HG03039 (cell line): Measurements from ENCODE around the gene UBR3.
"Not testable (repeated sequence)": the region's sequence is repeated elsewhere in the genome, so short reads cannot be mapped to it uniquely, and the experiment has no call there.

Experiments used
- ATAC-seq: cut with Tn5 transposase; IDR thresholded peaks from one replicate; pipeline ENCODE4 v1.9.1; 2021; ENCODE audit warnings: mild to moderate bottlenecking, moderate library complexity; ENCODE audit not compliant: unreplicated experiment

Gene UBR3

DNA sequence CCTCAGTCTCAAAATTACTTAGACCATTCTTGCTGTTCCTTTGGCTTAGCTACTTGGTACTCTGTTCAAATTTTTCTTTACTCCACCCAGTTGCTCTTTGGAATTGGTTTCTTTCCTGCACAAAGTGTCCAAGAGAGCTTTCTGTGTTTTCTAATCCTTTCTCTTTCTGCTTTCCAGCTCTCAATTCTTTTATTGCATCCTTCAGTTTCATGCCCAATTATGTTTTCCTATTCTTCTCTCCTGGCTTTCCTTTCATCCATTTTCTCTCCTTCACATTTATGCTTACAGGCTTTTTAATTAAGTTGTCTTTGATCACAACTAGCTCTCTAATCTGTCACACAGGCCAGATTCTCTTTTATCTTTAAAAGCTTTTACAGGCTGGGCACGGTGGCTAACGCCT lies 38.2 kb downstream of the UBR3 start:
- ATAC-seq, result no peak

DNA sequence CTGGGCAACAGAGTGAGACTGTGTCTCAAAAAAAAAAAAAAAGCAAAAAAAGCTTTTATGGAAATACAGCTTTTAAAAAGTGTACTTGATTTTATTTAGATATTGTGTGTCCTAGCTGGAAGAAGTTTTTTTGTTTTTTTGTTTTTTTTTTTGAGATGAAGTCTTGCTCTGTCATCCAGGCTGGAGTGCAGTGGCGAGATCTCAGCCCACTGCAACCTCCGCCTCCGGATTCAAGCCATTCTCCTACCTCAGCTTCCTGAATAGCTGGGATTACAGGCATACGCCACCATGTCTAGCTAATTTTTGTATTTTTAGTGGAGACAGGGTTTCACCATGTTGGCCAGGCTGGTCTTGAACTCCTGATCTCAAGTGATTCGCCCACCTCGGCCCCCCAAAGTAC lies 39.0 kb downstream of the UBR3 start:
- not testable (repeated sequence) for ATAC-seq

DNA sequence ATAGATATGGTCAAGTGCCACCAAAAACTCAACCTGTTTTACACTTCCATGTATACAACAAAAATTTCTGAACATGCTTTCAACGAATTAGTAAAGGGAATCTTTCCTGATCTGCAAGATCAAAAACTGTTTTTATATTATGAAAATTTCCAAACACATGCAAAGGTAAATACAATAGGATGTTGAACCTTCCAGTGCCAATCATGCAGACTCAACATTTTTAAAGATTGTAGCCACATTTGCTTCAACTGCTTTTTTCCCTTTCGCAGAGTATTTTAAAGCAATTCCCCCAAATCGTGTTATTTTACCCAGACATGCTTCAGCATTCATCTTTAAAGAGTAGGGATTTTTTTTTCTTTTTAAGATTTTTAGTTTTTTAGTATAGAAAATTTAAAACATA lies 40.3 kb downstream of the UBR3 start:
- no peak for ATAC-seq

DNA sequence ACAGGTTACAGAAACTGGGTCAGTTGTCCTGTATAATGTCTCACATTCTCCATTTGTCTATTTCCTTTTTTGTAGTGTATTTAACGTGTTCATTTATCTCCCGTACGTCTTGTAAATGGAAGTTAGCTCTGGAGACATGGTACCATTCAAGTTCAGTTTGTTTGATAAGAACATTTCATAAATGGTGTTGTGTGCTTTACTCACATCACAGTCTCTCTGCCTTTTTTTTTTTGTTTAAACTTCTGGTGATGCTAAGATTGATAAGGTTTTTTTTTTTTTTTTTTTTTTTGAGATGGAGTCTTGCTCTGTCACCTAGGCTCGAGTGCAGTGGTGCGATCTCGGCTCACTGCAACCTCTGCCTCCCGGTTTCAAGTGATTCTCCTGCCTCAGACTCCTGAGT lies 41.7 kb downstream of the UBR3 start:
- ATAC-seq, result no peak

DNA sequence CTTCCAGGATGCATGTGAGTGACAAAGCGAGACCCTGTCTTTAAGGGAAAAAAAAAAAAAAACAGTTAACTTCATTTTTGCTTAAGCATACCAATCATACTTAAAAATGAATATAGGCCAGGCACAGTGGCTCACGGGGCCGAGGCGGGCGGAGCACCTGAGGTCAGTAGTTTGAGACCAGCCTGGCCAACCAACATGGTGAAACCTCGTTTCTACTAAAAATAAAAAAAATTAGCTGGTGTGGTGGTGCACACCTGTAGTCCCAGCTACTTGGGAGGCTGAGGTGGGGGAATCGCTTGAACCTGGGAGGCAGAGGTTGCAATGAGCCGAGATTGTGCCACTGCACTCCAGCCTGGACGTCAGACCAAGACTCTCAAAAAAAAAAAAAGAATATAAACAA lies 44.1 kb downstream of the UBR3 start:
- ATAC-seq, result not testable (repeated sequence)

DNA sequence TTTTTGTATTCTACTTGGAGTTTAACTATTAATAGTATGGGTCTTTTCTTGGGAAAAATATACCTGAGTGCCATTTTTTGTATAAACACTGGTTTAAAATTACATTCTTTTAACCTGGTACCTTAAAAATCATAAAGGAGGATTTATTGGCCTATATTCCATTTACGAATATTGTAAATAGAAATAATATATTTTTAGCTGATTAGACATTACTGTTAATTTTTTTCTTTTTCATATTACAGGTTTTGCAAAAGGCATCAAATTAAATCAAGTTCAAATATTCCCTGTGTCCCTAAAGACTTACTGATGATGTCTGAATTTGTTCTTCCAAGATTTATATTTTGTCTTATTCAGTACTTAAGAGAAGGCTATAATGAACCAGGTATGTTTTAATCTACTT lies 44.7 kb downstream of the UBR3 start:
- ATAC-seq, result no peak

DNA sequence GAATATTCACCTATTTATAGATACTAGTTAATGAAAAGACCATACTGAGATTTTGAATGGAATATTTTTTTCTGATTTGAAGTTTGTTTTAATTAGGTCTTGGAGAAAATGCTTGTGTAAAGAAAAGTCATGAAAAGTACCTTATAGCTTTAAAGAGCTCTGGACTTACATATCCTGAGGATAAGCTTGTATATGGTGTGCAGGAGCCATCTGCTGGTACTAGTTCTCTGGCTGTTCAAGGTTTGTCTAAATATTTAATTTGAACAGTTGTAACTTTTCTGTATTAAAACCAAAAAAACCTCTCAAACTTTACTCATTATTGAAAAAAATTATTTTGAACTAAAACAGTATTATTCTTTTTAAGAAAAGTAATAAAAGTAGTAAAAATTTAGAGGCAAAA lies 50.1 kb downstream of the UBR3 start:
- no peak for ATAC-seq

DNA sequence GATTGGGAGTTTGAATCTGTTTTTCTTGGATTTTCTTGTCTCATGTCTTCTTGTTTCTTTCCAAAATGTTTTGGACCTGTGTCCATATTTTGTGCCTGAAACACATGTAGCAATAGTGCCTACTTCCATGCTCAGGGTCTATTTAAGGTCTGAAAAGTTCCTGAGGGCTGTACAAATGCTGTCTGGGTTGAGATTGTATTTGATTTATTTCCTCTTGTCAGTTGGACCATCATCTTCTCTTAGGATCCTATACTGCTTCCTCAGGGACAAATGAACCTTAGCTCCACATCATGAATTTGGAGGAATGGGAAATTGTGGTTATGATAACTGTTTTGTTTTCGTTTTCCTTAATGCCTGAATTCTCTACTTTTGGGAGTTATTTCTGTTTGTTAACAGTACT lies 59.9 kb downstream of the UBR3 start:
- no peak for ATAC-seq

DNA sequence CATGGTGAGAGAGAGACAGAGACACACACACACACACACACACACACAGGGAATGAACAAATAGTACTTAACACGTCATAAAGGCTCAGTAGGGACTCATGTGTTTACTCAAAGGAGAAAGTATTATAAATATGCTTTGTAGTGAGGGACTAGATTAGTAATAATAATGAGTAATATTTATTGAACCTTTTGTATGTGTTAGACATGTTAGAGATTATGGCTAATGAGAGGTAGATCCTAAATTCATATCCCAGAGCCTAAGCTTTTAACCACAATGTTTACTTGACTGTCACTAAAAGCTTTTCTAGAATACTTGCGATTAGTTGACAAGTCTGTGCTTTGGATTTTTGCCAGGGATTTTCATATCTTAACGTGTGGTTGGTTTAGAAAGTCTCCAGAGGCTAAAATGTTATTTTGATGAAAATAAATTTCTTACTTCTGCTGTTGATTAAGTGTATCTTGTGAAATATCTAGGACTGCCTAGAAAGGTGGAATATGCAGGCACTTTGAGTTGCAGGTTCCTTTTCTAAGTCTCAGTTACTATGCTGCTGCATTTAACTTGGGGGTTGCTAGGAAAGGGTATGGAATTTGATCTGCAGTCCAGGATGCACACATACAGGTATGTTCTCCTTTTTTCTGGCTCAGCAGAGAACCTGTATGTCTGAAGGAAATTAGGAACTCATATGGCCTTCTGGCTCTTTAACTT lies 64.5 kb downstream of the UBR3 start:
- no peak for ATAC-seq

DNA sequence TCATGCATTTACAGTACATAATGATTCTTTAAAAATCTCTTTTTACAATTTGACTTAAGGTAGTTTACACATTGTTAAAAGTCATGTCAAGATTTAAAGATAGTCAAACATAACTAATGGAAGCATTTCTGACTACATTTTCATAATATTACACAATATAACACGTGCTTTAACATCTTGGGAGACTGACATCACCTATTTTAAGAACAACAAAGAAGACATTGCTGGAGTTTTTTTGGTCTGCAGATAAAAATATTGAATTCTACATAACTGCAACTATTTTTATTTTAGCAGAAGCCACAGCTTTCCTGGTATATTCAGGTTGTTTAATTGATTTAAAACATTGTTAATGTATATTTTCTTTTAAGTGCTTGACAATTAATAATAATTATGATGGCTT lies 65.7 kb downstream of the UBR3 start:
- no peak for ATAC-seq

DNA sequence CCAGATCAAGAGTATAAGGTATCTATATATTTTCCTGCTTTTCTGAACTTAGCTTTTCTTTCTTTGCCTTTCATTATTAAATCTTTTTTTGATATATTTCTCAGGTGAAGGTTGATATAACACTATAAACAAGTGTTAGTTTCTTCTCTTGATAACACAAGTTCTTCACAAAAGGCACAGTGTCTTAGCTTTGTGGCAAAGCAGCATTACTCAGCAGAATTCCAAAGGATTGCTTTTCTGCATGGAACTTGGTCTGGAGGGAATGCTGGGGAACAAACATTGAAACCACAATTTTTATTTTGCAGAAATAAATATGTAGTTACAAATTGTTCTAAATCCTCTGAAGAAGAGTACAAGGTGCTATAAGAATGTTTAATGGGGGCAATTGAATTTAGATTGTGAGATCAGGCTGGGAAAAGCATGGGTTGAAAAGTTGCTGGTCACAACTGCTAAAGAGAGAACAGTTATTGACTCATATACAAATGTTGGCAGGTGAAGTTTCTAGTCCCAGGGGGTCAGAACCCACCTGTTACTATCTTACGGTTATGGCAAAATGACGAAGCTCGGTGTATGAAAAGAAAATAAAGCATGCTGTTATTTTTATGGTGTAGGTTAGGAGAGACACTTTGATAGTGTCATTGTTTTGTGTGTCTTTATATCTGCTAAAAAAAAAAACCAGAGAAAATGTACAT lies 68.2 kb downstream of the UBR3 start:
- no peak for ATAC-seq

DNA sequence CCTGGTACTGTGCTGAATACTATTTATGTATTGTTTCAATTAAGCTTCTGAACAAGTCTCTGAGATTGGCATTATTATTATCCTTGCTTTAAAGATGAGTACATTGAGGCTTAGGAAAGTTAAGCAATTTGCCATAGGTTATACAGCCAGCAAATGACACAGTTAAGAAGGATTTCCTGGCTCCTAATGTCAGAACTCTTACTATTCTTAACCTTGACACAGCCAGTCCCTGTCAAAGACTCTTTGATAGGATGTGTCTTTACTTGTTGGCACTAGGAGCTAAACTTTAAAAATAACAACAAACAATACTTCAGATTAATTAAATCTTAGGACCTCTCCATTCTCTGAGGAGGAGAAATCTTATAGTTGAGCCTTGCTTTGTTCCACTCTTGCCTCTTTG lies 70.6 kb downstream of the UBR3 start:
- ATAC-seq, result no peak

DNA sequence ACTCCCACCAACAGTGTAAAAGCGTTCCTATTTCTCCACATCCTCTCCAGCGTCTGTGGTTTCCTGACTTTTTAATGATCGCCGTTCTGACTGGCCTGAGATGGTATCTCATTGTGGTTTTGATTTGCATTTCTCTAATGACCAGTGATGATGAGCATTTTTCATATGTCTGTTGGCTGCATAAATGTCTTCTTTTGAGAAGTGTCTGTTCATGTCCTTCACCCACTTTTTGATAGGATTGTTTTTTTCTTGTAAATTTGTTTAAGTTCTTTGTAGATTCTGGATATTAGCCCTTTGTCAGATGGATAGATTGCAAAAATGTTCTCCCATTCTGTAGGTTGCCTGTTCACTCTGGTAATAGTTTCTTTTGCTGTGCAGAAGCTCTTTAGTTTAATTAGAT lies 72.8 kb downstream of the UBR3 start:
- ATAC-seq, result not testable (repeated sequence)

DNA sequence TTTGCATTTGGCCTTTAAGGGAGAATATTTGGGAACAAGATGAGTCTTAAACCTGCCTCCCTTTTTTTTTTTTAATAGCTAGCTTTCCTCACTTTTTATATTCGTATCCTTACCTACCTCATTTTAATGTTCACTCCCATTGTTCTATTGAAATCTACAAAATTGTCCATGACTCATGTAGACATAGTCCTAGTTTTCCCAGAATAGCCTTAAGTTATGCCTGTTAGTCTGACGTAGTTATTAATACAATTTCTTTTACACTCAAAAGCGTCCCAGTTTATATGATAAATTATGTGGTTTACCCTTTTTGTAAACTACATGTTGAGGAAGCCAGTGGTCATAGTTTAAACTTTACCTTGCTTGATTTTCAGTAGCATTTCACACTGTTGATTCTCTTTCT lies 73.4 kb downstream of the UBR3 start:
- no peak for ATAC-seq

DNA sequence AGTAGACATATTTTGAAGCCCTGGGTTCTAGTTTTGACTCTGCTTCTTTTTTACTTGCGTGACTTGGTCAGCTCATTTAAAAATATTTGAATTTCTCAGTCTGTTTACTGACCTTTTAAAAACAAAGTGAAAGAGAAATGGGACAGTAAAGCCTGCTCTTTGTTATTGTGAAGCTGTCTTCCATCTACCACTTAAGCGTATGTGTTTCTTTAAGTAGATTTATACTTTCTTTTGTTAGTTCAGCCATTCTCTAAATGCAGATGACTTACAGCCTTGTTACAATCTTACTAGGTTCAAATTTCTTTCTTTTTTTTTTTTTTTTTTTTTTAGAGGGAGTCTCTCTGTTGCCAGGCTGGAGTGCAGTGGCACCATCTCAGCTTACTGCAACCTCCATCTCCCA lies 79.5 kb downstream of the UBR3 start:
- no peak for ATAC-seq

DNA sequence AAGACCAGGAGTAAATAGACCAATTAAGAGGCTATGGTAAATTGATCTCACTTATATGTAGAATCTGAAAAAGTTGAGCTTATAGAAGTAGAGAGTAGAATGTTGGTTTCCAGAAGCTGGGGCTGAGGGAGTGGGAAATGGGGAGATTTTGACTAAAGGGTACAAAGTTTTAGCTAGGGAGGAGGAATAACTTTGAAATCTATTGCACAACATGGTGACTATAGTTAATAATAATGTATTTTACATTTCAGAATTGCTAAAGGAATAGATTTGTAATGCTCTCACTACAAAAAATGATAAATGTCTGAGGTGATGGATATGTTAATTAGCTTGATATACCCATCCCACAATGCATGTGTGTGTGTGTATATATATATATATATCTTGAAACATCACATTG lies 82.1 kb downstream of the UBR3 start:
- no peak for ATAC-seq

DNA sequence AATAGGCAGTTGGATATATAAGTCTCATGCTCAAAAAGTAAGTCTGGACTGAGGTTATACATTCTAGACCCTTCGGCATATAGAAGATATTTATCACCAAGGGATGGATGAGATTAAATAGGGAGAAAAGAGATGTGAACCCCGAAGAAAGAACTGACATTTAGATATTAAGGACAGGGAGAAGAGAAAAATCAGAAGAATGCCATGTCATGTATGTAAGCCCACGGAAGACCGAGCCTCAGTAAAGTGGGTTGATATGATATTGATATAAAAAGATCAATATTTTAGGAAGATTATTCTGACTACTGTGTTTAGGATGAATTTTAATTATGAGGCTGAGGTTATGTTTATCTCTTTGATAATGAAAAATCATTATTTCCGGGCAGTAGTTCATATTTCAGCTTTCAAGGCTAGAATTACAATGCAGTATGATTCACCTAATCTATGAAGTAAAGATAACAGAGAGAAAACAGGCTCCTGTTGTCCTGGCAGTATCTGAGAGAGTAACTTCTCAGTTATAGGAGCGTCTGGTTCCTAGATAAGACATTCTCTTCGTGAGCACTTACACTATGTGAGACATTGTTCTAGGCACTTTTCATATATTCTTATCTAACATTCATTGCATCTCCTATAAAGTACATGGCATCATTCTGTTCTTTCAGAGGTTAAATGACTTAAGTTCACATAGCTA lies 83.0 kb downstream of the UBR3 start:
- no peak for ATAC-seq

DNA sequence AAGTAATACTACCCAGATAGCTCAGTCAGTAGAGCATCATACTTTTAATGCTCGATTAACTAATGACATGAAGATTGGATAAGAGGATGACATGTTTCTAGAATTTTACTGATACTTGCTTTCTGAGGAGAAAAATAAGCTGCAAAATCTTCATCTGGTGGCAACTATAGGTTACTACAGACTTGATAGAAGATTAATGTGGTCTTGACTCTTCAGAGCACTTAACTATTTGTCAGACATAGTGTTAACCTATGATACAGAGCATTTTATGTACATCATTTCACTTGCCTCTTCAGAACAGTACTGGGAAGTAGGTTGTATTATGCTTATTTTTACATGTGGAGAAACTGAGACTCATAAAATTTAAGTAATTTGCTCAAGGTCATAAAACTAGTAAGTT lies 83.9 kb downstream of the UBR3 start:
- no peak for ATAC-seq

DNA sequence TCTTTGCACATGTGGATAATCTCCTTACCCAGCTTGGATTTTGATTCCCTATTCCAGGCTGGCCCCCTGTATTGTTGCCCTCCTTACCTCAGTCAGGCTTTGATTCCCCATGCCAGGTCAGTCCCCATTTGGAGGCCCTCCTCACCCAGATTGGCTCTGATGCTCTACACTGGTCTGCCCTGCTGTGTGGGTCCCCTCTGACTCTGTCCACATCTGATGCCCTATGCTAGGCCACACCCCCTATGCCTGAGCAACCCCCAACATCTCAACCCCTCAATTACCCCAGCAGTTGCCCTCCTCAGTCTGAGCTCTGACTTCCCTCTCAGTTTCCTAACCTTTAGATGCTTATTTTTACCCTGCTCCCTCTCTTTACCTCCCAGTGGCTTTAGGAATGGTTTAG lies 89.4 kb downstream of the UBR3 start:
- no peak for ATAC-seq

DNA sequence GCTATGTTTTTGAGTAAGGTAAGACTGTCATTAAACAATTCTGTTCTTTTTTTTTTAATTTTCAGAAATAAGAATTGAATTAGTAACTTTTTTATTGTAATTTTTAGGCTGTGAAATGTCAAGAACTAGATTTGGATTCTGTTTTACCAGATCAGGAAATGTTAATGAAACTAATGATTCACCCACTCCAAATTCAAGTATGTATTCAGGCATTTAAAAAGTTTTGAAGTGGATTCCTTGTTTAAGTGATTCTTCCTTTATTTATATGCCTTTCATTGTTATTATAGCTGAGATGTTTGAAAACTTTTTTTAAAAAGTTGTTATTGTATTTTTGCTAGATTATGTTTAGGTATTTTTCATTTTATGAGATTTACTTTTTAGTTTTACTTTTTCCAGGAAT lies 96.7 kb downstream of the UBR3 start:
- no peak for ATAC-seq

DNA sequence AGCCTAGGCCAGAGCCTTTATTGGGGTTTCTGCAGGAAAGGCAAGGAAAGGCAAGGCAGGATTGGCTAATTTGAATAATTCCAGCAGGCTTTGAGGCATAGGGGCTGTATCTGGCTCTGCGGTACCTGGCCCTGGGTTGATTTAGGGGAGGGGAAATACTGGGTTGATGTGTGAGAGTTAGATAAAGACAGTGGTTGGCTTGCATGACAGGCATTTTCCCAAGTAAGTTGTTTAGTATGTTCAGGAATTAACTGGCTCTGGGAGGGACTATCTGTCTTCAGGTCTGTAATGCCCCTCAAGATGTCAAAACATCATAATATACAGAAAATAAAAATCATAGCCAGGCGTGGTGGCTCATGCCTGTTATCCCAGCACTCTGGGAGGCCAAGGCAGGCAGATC lies 98.7 kb downstream of the UBR3 start:
- no peak for ATAC-seq

DNA sequence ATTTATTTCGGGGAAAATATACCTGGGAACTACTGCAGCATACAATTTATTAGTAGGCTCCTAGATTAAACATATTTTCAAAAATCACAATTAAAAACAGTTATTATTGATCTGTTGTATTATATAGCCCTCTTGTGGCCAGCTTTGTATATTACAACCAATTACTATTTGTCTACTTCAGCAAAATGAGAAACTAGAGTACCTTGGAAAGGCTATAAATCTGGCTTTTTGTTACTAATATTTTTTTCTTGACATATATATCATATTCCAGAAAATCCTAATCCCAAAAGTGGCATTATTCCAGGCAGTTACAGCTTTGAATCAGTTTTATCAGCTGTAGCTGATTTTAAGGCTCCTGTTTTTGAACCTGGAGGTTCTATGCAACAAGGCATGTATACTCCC lies 101.2 kb downstream of the UBR3 start:
- no peak for ATAC-seq
